ENCODE results near the gene LPP. TPM values are rescaled to one million over a fixed set of nuclear protein-coding genes. Genes with fewer than 3 reads are reported as not detected.

LPP gene
- total and polyA plus RNA-seq, 2 of the 13 experiments (the other 11 are each of a cell fraction or from before 2014, with no cell fraction given): 19.2 to 29.9 TPM

DNA sequence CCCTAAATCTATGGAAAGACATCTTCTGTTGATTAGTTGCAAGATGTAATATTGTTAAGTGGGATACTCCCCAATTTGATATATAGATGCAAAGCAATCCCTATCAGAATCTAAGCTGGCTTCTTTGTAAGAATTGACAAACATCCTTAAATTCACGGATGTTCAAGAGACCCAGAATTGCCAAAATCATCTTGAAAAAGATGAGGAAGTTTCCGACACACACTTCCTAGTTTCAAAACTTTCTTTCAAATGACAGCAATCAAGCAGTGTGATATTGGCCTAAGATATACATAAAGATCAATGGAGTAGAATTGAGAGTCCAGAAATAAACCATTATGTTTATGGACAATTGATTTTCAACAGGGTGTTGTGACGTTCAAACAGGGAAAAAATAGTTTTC, 383.6 kb downstream of the LPP start:
- 99% methylated on average over 3 of the region's 3 CpGs for WGBS (ENCODE audit: low lambda C conversion rate)
- no peak overlapping the region for H3K9ac ChIP-seq (ENCODE audit: insufficient read depth, low read depth, low read length)
- H3K27ac ChIP-seq (ENCODE audit: extremely low read length, insufficient read depth, low read length): no peak overlapping the region
- in situ Hi-C loops (cut with HindIII; ENCODE audit: extremely low pct_ligation_motif_present, low pct_unique_long_range_greater_than_20kb): no loop called here
- peaks cover 38% of the 10 kb centered on the region for H3K4me1 ChIP-seq (ENCODE audit: insufficient read depth, low read length)
- H3K79me2 ChIP-seq (ENCODE audit: insufficient read depth, low read length): no peaks in the 10 kb centered on the region
- no peak overlapping the region for H2AFZ ChIP-seq (ENCODE audit: low read length)
- DNase-seq (ENCODE audit: low spot score) (no peak), ATAC-seq (no peak), FAIRE-seq (no peak)
- no peaks in the 10 kb centered on the region for H3K27me3 ChIP-seq (ENCODE audit: control insufficient read depth in 1 of 2, insufficient read depth in 2 of 2, low read length in 2 of 2)
- intact Hi-C loops (cut with micrococcal nuclease; ENCODE audit: unreplicated experiment): no loop called here
- H3K4me2 ChIP-seq (ENCODE audit: low read depth, low read length): no peak overlapping the region
- ChIA-PET POLR2A (no interaction called here), CTCF (ENCODE audit: low intra/inter-chr PET ratio, low total read pairs) (no interaction called here)
- H4K20me1 ChIP-seq (ENCODE audit: insufficient read depth, low read length): no peaks in the 10 kb centered on the region
- no peaks in the 10 kb centered on the region for H3K9me3 ChIP-seq (ENCODE audit: low read length)
- BruUV-seq (replicated peaks): no TSS peak
- no peaks in the 10 kb centered on the region for H3K36me3 ChIP-seq (replicated peaks in 1 of 2; ENCODE audit: control insufficient read depth in 1 of 2, insufficient read depth in 2 of 2, low read length in 2 of 2)
- H3K4me3 ChIP-seq (replicated peaks in 1 of 3; ENCODE audit: insufficient read depth in 1 of 3, low read depth in 2 of 3, low read length in 3 of 3): no peak overlapping the region
- TF ChIP-seq HMG20B (CRISPR knock-in tag; conservative IDR thresholded peaks at IDR 0.05): no peak
- TF ChIP-seq, protein P1, sequence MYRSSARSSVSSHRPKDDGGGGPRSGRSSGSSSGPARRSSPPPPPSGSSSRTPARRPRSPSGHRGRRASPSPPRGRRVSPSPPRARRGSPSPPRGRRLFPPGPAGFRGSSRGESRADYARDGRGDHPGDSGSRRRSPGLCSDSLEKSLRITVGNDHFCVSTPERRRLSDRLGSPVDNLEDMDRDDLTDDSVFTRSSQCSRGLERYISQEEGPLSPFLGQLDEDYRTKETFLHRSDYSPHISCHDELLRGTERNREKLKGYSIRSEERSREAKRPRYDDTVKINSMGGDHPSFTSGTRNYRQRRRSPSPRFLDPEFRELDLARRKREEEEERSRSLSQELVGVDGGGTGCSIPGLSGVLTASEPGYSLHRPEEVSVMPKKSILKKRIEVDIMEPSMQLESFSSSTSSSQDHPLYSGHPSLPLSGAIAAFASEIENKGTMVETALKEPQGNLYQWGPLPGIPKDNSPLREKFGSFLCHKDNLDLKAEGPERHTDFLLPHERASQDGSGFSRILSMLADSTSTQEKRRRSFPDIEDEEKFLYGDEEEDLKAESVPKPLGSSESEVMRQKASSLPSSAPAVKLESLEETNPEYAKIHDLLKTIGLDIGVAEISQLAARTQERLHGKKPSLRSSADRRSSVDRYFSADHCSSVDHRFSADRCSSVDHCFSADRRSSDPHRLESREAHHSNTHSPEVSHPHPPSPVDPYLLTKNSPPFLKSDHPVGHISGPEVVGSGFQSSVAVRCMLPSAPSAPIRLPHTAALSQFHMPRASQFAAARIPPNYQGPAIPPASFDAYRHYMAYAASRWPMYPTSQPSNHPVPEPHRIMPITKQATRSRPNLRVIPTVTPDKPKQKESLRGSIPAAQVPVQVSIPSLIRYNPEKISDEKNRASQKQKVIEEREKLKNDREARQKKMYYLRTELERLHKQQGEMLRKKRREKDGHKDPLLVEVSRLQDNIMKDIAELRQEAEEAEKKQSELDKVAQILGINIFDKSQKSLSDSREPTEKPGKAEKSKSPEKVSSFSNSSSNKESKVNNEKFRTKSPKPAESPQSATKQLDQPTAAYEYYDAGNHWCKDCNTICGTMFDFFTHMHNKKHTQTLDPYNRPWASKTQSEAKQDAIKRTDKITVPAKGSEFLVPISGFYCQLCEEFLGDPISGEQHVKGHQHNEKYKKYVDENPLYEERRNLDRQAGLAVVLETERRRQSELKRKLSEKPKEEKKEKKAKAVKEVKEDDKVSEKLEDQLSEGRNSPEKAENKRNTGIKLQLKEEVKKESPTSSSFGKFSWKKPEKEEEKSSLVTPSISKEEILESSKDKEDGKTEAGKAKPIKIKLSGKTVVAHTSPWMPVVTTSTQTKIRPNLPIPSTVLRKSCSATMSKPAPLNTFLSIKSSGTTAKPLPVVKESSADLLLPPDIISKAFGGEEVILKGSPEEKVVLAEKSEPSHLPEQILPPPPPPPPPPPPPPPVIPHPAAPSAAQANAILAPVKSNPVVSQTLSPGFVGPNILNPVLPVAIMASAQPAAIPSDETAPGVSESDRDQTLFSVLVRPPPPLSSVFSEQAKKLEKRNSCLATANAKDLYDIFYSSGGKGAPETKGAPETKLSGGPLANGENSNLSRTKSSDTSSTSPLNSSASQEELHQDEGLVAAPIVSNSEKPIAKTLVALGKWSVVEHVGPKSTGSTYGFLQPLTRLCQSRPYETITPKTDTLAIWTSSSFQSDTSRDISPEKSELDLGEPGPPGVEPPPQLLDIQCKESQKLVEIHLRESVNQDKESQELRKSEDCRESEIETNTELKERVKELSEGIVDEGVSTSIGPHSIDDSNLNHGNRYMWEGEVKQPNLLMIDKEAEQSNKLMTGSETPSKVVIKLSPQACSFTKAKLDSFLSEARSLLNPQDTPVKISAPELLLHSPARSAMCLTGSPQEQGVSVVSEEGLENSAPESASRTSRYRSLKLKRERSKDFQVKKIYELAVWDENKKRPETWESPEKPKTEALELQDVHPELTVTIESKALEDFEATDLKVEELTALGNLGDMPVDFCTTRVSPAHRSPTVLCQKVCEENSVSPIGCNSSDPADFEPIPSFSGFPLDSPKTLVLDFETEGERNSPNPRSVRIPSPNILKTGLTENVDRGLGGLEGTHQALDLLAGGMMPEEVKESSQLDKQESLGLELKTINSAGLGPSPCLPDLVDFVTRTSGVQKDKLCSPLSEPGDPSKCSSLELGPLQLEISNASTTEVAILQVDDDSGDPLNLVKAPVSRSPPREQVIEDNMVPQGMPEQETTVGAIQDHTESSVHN (CRISPR knock-in tag; IDR thresholded peaks at IDR 0.05): no peak
- TF ChIP-seq ARHGAP35 (CRISPR knock-in tag; IDR thresholded peaks at IDR 0.05; ENCODE audit: borderline replicate concordance): no peak
- TF ChIP-seq, protein P2, sequence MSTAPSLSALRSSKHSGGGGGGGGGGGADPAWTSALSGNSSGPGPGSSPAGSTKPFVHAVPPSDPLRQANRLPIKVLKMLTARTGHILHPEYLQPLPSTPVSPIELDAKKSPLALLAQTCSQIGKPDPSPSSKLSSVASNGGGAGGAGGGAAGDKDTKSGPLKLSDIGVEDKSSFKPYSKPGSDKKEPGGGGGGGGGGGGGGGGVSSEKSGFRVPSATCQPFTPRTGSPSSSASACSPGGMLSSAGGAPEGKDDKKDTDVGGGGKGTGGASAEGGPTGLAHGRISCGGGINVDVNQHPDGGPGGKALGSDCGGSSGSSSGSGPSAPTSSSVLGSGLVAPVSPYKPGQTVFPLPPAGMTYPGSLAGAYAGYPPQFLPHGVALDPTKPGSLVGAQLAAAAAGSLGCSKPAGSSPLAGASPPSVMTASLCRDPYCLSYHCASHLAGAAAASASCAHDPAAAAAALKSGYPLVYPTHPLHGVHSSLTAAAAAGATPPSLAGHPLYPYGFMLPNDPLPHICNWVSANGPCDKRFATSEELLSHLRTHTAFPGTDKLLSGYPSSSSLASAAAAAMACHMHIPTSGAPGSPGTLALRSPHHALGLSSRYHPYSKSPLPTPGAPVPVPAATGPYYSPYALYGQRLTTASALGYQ (CRISPR knock-in tag; IDR thresholded peaks at IDR 0.05): no peak
- TF ChIP-seq, protein P3, sequence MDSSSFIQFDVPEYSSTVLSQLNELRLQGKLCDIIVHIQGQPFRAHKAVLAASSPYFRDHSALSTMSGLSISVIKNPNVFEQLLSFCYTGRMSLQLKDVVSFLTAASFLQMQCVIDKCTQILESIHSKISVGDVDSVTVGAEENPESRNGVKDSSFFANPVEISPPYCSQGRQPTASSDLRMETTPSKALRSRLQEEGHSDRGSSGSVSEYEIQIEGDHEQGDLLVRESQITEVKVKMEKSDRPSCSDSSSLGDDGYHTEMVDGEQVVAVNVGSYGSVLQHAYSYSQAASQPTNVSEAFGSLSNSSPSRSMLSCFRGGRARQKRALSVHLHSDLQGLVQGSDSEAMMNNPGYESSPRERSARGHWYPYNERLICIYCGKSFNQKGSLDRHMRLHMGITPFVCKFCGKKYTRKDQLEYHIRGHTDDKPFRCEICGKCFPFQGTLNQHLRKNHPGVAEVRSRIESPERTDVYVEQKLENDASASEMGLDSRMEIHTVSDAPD (CRISPR knock-in tag; IDR thresholded peaks at IDR 0.05): no peak
- TF ChIP-seq NR1H2 (CRISPR knock-in tag; IDR thresholded peaks at IDR 0.05; ENCODE audit: borderline replicate concordance, low read depth): no peak
- TF ChIP-seq CBX2 (IDR thresholded peaks at IDR 0.05; ENCODE audit: low read depth, low read length): no peak
- TF ChIP-seq CBX2 (CRISPR knock-in tag; IDR thresholded peaks at IDR 0.05; ENCODE audit: low read depth): no peak
- TF ChIP-seq CBX5 (CRISPR knock-in tag; IDR thresholded peaks at IDR 0.05; ENCODE audit: borderline replicate concordance): no peak
- no peak for TF ChIP-seq CCAR2 (optimal IDR thresholded peaks at IDR 0.05; ENCODE audit: low read depth, low read length)
- TF ChIP-seq FOXP1 (IDR thresholded peaks at IDR 0.05): no peak
- no peak for TF ChIP-seq FOXP1 (CRISPR knock-in tag; IDR thresholded peaks at IDR 0.05)
- TF ChIP-seq ZMAT3 (CRISPR knock-in tag; conservative IDR thresholded peaks at IDR 0.05): no peak
